ENCODE results near the gene PCNP. TPM values are rescaled to one million over a fixed set of nuclear protein-coding genes. Genes with fewer than 3 reads are reported as not detected.
A peak's percentile ranks its signal among the peaks of the same experiment; 100 is the strongest.

The PCNP gene
- total and polyA plus RNA-seq, 9 of the 15 experiments (the other 6 are each of a cell fraction or from before 2014, with no cell fraction given), result 54.3 to 170 (median 150) TPM

- no peak for TF ChIP-seq ZNF830 (CRISPR knock-in tag; IDR thresholded peaks at IDR 0.05)
- no peak for TF ChIP-seq KLF1 (tag; IDR thresholded peaks at IDR 0.05)
- TF ChIP-seq KLF16 (IDR thresholded peaks at IDR 0.05), result no peak
- peak; percentile 50; the same call in 1 of the 2 replicates for TF ChIP-seq CTBP1 (IDR thresholded peaks at IDR 0.05; ENCODE audit: borderline replicate concordance)
- no peak for TF ChIP-seq ELK3 (CRISPR knock-in tag; IDR thresholded peaks at IDR 0.05)
- no peak for TF ChIP-seq NONO (IDR thresholded peaks at IDR 0.05; ENCODE audit: low read depth in 2 of 2, low read length in 1 of 2)
- TF ChIP-seq NR1H2 (CRISPR knock-in tag; IDR thresholded peaks at IDR 0.05), result no peak
- no peak for TF ChIP-seq GATAD2A (IDR thresholded peaks at IDR 0.05)
- TF ChIP-seq THRB (CRISPR knock-in tag; conservative IDR thresholded peaks at IDR 0.05), result no peak
- no peak for TF ChIP-seq ZNF592 (IDR thresholded peaks at IDR 0.05)
- no peak for TF ChIP-seq SMARCA4 (IDR thresholded peaks at IDR 0.05)
- TF ChIP-seq ARNT (IDR thresholded peaks at IDR 0.05), result no peak
- TF ChIP-seq LCOR (CRISPR knock-in tag; IDR thresholded peaks at IDR 0.05), result no peak
- no peak for TF ChIP-seq ZBTB9 (CRISPR knock-in tag; IDR thresholded peaks at IDR 0.05)
- TF ChIP-seq E2F3 (CRISPR knock-in tag; IDR thresholded peaks at IDR 0.05), result no peak
- TF ChIP-seq BRCA1 (IDR thresholded peaks at IDR 0.05), result no peak
- TF ChIP-seq BRCA1 (CRISPR knock-in tag; IDR thresholded peaks at IDR 0.05), result no peak
- 0 out of 4 replicates have a peak, but pooled peaks of 1 of the 2 experiments have one; percentile 3 for TF ChIP-seq RAD21 (CRISPR knock-in tag; conservative IDR thresholded peaks at IDR 0.05 in 1 of 2, IDR thresholded peaks at IDR 0.05 in 1 of 2)
- TF ChIP-seq GABPA (tag; conservative IDR thresholded peaks at IDR 0.05; ENCODE audit: low read depth), result peak; percentile 97
- TF ChIP-seq MCM5 (IDR thresholded peaks at IDR 0.05; ENCODE audit: low read depth), result no peak
- TF ChIP-seq TBL1XR1 (IDR thresholded peaks at IDR 0.05; ENCODE audit: low read length in 2 of 2), result peak in 1 of 2 experiments; percentile 80; a peak in 1 of 4 replicates
- TF ChIP-seq FOXP1 (CRISPR knock-in tag; IDR thresholded peaks at IDR 0.05), result no peak
- peak; percentile 82 for TF ChIP-seq ATF1 (CRISPR knock-in tag; IDR thresholded peaks at IDR 0.05)
- TF ChIP-seq ATF1 (tag; IDR thresholded peaks at IDR 0.05), result peak; percentile 98
Measured at GRCh38 chr3:101561630-101562328, 12.2 kb upstream of the PCNP start, which contains the start of gene TRMT10C (continued).

Data from K562 (cell line).